Measurements from ENCODE around the gene GMPPA. TPM values are rescaled to one million over a fixed set of nuclear protein-coding genes. Genes with fewer than 3 reads are reported as not detected.
A peak's percentile ranks its signal among the peaks of the same experiment; 100 is the strongest.

GMPPA gene
- total RNA-seq, 4 donors from 2014 or later, result 18.1 to 31.1 (median 26.4) TPM

DNA sequence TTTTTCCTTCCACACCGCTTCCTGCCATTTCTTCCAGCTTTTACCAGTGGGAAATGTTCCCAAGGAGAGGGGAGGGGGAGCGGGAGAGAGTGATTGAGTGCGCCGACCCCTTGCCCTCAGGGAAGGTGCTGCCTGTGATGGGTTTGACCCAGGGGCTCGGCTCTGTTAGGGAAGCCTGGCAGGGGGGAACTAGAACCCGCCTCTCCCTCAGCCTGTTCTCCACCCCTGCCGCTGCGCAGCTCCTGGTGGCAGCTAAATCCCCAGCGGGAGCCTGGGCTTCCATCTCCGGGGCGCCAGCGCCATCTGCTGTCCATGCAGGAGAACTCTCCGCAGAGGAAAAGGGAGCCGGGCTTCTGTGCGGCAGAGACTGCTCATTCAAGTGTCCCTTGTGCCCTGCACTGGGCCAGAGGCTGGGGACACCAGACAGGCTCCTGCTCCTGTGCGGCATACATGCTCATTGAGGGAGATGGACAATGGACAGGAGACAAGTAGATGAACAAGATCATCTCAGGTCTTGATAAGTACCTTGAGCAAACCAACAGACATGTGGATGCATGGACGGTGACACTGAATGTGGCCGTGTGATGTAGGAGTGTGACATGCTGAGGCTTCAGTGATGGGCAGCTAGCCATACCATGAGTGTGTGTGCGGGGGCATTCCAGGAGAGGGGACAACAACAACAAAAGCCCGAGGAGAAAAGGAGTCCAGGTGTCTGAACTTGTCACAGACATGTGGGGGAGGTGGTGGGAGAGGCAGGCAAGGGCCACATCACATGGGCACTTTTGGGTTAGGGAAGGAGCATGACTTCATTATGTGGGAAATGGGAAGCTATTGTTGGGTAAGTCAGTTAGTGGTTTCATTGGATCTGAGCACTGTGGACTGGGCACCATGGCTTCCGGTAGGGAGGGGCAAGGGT, 31.6 kb downstream of the GMPPA start:
- Histone ChIP-seq H3K27me3 (peaks cover 0 to 88% (median 2%) of the 10 kb centered on the region in 4 donors), H3K9me3 (no peaks in the 10 kb centered on the region), H3K4me1 (peaks cover 0 to 7% (median 0%) of the 10 kb centered on the region in 3 donors), H3K27ac (no peak overlapping the region), H3K4me3 (peak overlapping the region in 1 of 4 donors; percentile 3), H3K36me3 (no peaks in the 10 kb centered on the region)
- no peak for TF ChIP-seq POLR2A (IDR thresholded peaks at IDR 0.05)
- TF ChIP-seq, protein P1, sequence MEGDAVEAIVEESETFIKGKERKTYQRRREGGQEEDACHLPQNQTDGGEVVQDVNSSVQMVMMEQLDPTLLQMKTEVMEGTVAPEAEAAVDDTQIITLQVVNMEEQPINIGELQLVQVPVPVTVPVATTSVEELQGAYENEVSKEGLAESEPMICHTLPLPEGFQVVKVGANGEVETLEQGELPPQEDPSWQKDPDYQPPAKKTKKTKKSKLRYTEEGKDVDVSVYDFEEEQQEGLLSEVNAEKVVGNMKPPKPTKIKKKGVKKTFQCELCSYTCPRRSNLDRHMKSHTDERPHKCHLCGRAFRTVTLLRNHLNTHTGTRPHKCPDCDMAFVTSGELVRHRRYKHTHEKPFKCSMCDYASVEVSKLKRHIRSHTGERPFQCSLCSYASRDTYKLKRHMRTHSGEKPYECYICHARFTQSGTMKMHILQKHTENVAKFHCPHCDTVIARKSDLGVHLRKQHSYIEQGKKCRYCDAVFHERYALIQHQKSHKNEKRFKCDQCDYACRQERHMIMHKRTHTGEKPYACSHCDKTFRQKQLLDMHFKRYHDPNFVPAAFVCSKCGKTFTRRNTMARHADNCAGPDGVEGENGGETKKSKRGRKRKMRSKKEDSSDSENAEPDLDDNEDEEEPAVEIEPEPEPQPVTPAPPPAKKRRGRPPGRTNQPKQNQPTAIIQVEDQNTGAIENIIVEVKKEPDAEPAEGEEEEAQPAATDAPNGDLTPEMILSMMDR (IDR thresholded peaks at IDR 0.05), result peak; percentile 89 to 99 (median 97)
- 16 to 29% methylated on average over 8 to 10 of the region's 21 CpGs for WGBS, 2 donors
- DNase-seq, result peak; percentile 16
- intact Hi-C loops (cut with DNase I), result loop anchor here (5.0 kb wide), 1 partner anchor 128 kb away; no protein-coding TSS in a partner anchor

DNA sequence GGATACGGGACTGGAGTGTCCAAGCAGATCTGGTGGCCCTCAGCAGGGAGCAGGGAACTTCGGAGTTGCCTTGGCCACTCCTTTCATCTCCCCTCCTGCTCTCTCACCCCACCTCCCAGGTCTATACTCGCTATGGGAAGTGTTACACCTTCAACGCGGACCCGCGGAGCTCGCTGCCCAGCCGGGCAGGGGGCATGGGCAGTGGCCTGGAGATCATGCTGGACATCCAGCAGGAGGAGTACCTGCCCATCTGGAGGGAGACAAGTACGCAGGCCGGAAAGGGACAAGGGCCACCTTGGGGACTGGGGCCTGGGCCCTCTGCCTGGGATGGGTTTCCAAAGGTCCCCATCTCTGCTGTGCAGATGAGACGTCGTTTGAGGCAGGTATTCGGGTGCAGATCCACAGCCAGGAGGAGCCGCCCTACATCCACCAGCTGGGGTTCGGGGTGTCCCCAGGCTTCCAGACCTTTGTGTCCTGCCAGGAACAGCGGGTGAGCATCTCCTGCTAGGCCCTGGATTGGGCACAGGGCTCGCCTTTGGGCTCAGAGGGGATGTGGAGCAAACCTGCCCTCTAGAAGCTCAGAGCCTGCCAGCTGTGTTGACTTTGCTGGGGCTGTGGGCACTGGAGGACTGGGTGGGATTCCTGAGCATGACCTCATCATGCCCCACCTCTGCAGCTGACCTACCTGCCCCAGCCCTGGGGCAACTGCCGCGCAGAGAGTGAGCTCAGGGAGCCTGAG, 33.1 kb downstream of the GMPPA start:
- H3K36me3 ChIP-seq, result no peaks in the 10 kb centered on the region
- H3K4me1 ChIP-seq, result peaks cover 0 to 7% (median 0%) of the 10 kb centered on the region in 3 donors
- H3K27me3 ChIP-seq, result peaks cover 0 to 83% (median 2%) of the 10 kb centered on the region in 4 donors
- TF ChIP-seq POLR2A (IDR thresholded peaks at IDR 0.05), result no peak
- TF ChIP-seq, protein P1 (IDR thresholded peaks at IDR 0.05), result no peak
- DNase-seq, result no peak
- H3K4me3 ChIP-seq, result no peak overlapping the region
- H3K27ac ChIP-seq, result no peak overlapping the region
- intact Hi-C loops (cut with DNase I), result loop anchor here (5.0 kb wide), 1 partner anchor 130 kb away; no protein-coding TSS in a partner anchor
- no peaks in the 10 kb centered on the region for H3K9me3 ChIP-seq
- WGBS, 2 donors, result 71% methylated on average over 13 of the region's 20 CpGs; no CpG with 5 or more reads in 1 of the 2 donors

DNA sequence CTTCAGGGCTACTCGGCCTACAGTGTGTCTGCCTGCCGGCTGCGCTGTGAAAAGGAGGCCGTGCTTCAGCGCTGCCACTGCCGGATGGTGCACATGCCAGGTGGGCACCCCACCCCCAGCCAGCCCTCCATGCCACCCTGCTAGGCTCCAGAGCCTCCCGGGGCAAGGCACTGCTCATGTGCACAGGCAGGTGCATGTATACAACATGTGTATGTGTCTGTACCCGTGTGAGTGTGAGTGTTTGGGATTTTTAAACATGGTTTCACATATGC, 33.6 kb downstream of the GMPPA start:
- WGBS, 2 donors, result 45% methylated on average over 2 of the region's 8 CpGs; no CpG with 5 or more reads in 1 of the 2 donors
- no peak overlapping the region for H3K27ac ChIP-seq
- no peak for DNase-seq
- no peaks in the 10 kb centered on the region for H3K9me3 ChIP-seq
- H3K27me3 ChIP-seq, result peaks cover 0 to 82% (median 2%) of the 10 kb centered on the region in 4 donors
- TF ChIP-seq, protein P1 (IDR thresholded peaks at IDR 0.05), result no peak
- no peak for TF ChIP-seq POLR2A (IDR thresholded peaks at IDR 0.05)
- intact Hi-C loops (cut with DNase I), result loop anchor here (5.0 kb wide), 1 partner anchor 130 kb away; no protein-coding TSS in a partner anchor
- H3K4me3 ChIP-seq, result no peak overlapping the region
- H3K4me1 ChIP-seq, result peaks cover 0 to 7% (median 0%) of the 10 kb centered on the region in 3 donors
- H3K36me3 ChIP-seq, result no peaks in the 10 kb centered on the region

DNA sequence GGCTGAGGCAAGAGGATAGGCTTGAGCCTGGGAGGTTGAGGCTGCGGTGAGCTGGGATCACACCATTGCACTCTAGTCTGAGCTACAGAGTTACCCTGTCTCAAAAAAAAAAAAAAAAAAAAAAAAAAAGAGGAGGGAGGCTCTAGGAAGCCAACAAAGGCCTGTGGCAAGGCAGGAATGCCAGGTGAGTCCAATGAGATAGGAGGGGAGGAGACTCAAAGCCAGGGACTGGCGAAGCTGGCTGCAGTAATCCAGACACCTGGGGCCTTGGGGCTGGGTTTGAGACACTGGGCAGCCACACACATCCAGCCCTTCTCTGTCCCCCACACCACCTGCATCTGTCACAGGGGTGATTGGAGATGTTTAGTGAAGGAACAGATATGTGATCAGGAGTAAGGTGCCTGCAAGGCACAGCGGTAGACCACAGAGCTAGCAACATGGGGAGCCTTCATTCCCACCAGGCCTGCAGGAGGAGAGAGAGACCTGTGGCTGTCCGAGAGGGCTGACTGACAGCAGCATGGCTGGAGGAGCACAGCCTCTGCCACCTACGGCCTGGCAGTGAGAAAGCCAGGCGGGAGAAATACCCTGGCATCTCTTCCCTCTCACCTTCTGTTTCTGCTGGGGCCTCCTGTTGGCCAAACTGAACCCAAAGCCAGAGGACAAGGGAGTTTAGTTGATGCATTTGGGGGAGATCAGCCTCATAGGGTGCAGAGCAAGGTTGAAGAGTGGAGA, 35.4 kb downstream of the GMPPA start:
- peaks cover 0 to 24% (median 0%) of the 10 kb centered on the region in 3 donors for H3K4me1 ChIP-seq
- peaks cover 0 to 7% (median 0%) of the 10 kb centered on the region in 3 donors for H3K36me3 ChIP-seq
- no peak overlapping the region for H3K27ac ChIP-seq
- H3K4me3 ChIP-seq, result no peak overlapping the region
- DNase-seq, result no peak
- WGBS, 2 donors, result 71 to 74% methylated on average over 4 to 6 of the region's 6 CpGs
- TF ChIP-seq, protein P1 (IDR thresholded peaks at IDR 0.05), result no peak
- no peak for TF ChIP-seq POLR2A (IDR thresholded peaks at IDR 0.05)
- intact Hi-C loops (cut with DNase I), result loop anchor here (5.0 kb wide), 1 partner anchor 132 kb away; no protein-coding TSS in a partner anchor
- H3K9me3 ChIP-seq, result no peaks in the 10 kb centered on the region
- H3K27me3 ChIP-seq, result peaks cover 0 to 82% (median 2%) of the 10 kb centered on the region in 4 donors
